Stimulated activated CD4-positive, alpha-beta T cell treated with anti-CD3 and anti-CD28 coated beads, Interleukin-4, amount 100 ng/mL, for 48 hours (primary cell): ENCODE data around the gene FGA.

Experiments
- DNase-seq, 2 donors: peaks; one replicate each; pipeline ENCODE4 v3.0.0-alpha.2; 2020; ENCODE audit warnings: low read depth in 2 of 2

FGA gene

GRCh38 chr4:154590329-154591006, at the start of gene FGA:
FGA (minus strand) TSS chr4:154590742; CDS start chr4:154590687, 55 bp downstream.
- no peak for DNase-seq

GRCh38 chr4:154634058-154634457, 43.5 kb upstream of the FGA start:
- no peak for DNase-seq

- no peak for DNase-seq
Observed at GRCh38 chr4:154631828-154632227, 41.3 kb upstream of the FGA start.

GRCh38 chr4:154630324-154630723, 39.8 kb upstream of the FGA start:
- no peak for DNase-seq

- peak; percentile 53 to 57 for DNase-seq
Observed at GRCh38 chr4:154626793-154627484, 36.4 kb upstream of the FGA start.

GRCh38 chr4:154625971-154626370, 35.4 kb upstream of the FGA start:
- no peak for DNase-seq

GRCh38 chr4:154623995-154624394, 33.5 kb upstream of the FGA start:
- DNase-seq = no peak

GRCh38 chr4:154623436-154623835, 32.9 kb upstream of the FGA start:
- no peak for DNase-seq

GRCh38 chr4:154622598-154622997, 32.1 kb upstream of the FGA start:
- no peak for DNase-seq

GRCh38 chr4:154620111-154620510, 29.6 kb upstream of the FGA start:
- DNase-seq = no peak

- peak; percentile 28 to 51 for DNase-seq
Observed at GRCh38 chr4:154618708-154619315, 28.3 kb upstream of the FGA start.

GRCh38 chr4:154617820-154618317, 27.3 kb upstream of the FGA start:
- no peak for DNase-seq

- DNase-seq = no peak
Observed at GRCh38 chr4:154616731-154617130, 26.2 kb upstream of the FGA start.

- no peak for DNase-seq
Observed at GRCh38 chr4:154616287-154616686, 25.7 kb upstream of the FGA start.

GRCh38 chr4:154615211-154615610, 24.7 kb upstream of the FGA start:
- DNase-seq = no peak

GRCh38 chr4:154614306-154614705, 23.8 kb upstream of the FGA start:
- DNase-seq = no peak

GRCh38 chr4:154612472-154613414, 22.2 kb upstream of the FGA start, which contains the start of gene FGG:
FGG (minus strand) TSS chr4:154612656; CDS start chr4:154612609, 47 bp downstream.
- DNase-seq = no peak

- DNase-seq = no peak
Observed at GRCh38 chr4:154611833-154612232, 21.3 kb upstream of the FGA start.

- DNase-seq = no peak
Observed at GRCh38 chr4:154610582-154610981, 20.0 kb upstream of the FGA start.

- no peak for DNase-seq
Observed at GRCh38 chr4:154609532-154609931, 19.0 kb upstream of the FGA start.
